Hepatic stellate cell (primary cell): ENCODE results near the gene CBX5.
"Not testable (repeated sequence)": the region's sequence is repeated elsewhere in the genome, so short reads cannot be mapped to it uniquely, and the experiment has no call there.

Experiments
- DNase-seq: peaks from one replicate; pipeline ENCODE4 v3.0.0; 2011; ENCODE audit warnings: low spot score

Gene CBX5

DNA sequence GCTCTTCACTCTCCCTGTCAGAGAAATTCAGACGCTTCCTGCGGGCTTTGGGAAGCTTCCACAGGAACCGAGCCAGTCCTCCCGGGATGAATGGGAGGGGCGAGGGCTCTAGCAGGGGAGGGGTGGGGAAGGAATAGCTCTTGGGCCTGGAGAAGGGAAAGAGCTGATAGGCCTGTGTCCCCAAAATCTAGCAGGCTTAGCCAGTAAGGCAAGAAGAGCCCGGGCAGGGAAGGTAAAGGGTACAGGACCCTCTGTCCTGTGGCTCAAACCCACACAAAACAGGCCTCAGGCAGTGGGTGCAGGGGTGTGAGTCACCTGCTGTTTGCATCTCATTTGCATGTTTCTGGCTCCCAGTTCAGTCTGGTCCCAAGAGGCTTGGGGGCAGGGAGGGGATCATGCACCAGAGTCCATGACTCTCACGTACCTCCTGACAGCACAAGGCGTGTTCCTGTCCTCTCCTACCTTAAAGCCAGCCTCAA lies 82.5 kb downstream of the CBX5 start:
- DNase-seq: no peak

DNA sequence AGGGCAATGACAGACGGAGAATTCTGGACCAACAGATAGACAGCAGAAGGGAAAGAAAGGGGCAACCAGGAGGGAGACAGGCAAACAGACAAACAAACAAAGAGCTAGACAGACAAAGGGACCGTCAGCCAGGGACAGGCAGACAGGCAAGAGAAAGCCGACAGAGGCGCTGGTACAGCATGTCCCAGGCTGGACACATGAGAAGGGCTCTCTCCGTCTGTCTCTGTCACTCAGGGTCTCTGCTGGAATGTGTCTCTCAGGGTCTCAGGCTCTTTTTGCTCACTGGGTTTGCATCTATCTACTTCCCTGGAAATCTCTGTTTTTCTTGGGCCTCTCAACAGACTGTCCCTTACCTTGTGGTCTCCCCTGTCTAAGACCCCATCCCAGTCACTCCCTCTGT lies 82.9 kb downstream of the CBX5 start:
- DNase-seq: no peak

DNA sequence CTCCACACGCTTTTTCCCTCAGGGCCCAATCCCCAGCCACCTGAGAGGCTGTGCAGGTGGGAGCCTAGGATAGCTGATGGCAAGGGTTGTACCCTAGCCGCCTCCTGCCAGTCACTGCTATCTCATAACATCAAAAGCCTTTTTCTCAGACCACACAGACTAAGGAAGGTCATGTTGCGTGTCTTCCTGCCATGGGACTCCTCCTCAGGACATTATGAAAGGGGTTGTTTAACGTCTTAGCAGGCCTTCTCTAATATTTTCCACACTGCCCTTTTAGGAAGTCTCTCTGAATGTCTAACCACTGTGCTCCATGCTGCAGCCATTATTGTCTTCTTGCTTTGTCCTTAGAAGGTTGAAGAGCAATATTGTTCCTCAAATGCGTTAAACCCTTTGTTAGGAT lies 83.5 kb downstream of the CBX5 start:
- no peak for DNase-seq

GRCh38 chr12:54195737-54196347 lies 84.1 kb downstream of the CBX5 start:
- DNase-seq: no peak

DNA sequence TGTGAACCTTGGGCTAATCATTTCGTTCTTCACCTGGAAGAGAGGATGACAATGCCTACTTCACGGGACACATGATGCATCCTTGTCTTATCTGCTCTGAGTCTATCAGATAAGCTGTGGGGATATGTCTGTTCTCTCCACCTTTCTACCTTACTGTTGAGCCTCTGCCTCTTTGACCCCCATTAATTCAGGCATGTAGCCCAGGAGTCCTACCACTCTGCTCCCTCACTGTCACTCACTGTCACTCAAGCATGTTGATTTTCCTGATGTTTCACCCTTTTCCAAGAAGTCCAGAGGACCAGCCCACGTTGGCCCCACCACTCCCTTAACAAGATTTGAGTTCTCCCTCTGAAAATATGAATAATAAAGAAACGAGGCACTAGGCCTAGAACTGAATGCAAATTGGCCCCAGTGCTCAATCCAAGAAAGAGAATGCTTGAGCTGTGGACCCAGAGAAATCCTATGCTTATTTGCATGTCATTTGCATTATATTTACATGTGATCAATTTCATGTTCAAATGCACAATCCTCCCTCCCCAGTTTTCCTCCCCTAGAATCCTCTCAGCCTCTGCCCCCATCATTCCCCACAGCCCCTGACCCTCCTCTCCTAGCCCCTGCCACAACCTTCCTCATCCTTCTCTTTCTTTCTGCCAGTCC lies 84.7 kb downstream of the CBX5 start:
- DNase-seq: no peak

- DNase-seq: not testable (repeated sequence)
These were observed 85.3 kb downstream of the CBX5 start for GRCh38 chr12:54194611-54195010.

GRCh38 chr12:54193434-54193833 lies 86.5 kb downstream of the CBX5 start:
- DNase-seq: no peak

- DNase-seq: peak; percentile 88
These were observed 88.3 kb downstream of the CBX5 start for GRCh38 chr12:54191550-54192022.

DNA sequence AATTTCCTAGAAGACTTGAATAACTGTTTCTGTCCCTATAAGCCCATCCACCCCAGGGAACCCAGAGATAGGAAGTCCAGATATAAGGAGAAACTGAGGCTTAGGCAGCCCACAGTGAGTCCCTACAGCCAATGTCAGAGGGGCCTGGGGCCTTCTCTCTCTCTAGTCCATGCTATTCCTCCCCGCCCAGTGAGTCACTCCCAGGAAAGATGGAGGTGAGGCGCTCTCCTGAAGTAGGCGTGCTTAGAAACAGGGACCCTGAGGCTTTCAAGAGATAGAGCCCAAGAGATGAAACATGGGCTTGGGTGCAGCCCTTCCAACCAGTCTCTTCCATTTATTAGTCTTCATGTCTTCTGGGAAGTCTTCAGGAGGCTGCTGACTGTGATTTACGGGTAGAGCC lies 88.8 kb downstream of the CBX5 start:
- DNase-seq: no peak

GRCh38 chr12:54189198-54189539 lies 90.8 kb downstream of the CBX5 start:
- DNase-seq: no peak

GRCh38 chr12:54187075-54187474 lies 92.8 kb downstream of the CBX5 start:
- no peak for DNase-seq

GRCh38 chr12:54185919-54186318 lies 94.0 kb downstream of the CBX5 start:
- no peak for DNase-seq

GRCh38 chr12:54185297-54185696 lies 94.6 kb downstream of the CBX5 start:
- DNase-seq: not testable (repeated sequence)

DNA sequence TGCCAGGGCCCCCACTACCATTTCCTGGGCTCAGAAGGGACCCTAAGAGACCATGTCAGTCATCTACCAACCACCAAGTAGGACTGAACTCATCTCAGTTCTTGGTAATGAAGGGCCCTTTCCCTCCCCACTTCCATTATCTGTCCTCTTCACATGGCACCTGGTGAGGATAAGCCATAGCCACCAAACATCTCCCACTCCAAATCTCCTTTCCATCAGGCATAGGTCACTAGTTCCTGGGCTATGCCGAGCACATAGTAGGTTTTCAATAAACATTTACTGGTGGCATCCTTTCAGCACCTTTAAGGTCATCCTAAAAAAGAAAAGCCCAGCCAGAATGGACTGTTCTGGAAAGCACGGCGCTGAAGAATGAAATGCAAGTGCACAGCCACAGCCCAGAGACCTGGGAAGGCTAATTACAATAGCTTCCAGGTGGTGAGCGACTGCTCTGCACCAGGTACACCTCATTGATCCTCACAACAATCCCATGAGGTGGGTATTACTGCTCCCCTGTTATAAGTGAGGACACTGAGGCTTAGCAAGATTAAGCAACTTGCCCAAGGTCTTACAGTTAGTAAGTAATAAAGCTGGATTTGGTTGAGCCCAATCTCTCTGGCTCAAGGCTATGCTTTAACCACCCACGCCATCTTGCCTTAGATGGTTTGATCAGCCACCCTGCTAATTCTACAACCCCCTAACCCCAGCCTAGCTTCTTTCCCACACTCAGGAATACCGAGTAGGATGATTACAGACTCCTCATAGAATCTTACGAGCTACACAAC lies 95.7 kb downstream of the CBX5 start:
- DNase-seq: no peak

GRCh38 chr12:54182981-54183380 lies 96.9 kb downstream of the CBX5 start:
- DNase-seq: no peak

DNA sequence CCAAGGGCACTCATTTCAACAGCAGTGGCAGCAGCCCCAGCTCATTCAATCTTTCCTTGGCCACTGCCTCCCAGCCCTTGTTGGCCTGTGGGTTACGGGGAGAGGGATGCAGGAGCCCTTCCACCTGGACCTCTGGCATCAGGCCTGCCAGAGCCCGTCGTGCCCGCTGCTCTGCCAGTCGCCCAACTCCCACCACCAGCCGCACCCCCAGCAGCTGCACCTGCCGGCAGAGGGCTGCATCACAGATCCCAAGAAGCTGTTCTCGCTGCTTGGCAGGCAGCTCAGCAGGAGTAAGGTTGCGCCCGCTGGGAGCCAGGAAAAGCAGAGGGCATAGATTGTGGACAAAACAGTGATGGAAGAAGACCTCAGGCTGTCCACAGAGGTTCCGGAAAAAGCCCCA lies 97.8 kb downstream of the CBX5 start:
- no peak for DNase-seq
